Right ventricle myocardium inferior (tissue), 1 donor: ENCODE measurements around the gene TMTC2. TPM values are rescaled to one million over a fixed set of nuclear protein-coding genes. Genes with fewer than 3 reads are reported as not detected.

ENCODE experiments used
- ATAC-seq: fragments of 200-7000 bp; cut with Tn5 transposase; one replicate; pipeline ENCODE4 v1.9.1; 2020; ENCODE audit warnings: mild to moderate bottlenecking, moderate library complexity
- DNase-seq: peaks from one replicate; pipeline ENCODE4 v3.0.0; 2021; ENCODE audit errors: missing footprints
- intact Hi-C: fragments of 100-400 bp; cut with DNase I; formaldehyde crosslinking; loops from one replicate; pipeline ENCODE4 v1.11.0; 2022
- total RNA-seq: library from RNA; stranded (reverse); fragmentation: NEBNext Ultra II Directional; extraction: Animal tissue kit (Norgen Biotek cat#: 25700); gene quantifications from one replicate; pipeline ENCODE4 v1.2.1, GENCODE V29; 2021
- donor health status: DM: no; HTN: yes; CAD: no; lungs with severe emphysema.

TMTC2 gene
- total RNA-seq, 1 donor from 2014 or later, result 4.4 TPM

DNA sequence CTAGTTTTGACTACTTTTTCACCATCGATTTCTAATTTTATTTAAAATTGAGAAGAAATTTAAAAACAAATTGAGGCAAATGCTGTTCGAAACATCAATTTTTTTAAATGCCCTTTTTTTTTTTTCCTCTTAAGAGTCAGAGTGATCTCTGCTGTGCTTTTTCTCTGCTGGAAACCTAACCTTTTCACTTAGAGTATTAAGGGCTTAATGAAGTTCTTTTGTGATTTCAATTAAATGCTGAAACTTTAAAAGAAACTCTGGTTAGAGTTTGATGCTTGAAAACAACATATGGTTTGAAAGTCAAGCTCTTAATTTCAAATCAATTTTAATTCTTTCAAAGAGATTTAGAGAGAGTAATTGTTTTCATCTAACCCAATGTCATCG, 171.8 kb downstream of the TMTC2 start:
- intact Hi-C loops, result no loop called here
- DNase-seq (no peak), ATAC-seq (no peak)

DNA sequence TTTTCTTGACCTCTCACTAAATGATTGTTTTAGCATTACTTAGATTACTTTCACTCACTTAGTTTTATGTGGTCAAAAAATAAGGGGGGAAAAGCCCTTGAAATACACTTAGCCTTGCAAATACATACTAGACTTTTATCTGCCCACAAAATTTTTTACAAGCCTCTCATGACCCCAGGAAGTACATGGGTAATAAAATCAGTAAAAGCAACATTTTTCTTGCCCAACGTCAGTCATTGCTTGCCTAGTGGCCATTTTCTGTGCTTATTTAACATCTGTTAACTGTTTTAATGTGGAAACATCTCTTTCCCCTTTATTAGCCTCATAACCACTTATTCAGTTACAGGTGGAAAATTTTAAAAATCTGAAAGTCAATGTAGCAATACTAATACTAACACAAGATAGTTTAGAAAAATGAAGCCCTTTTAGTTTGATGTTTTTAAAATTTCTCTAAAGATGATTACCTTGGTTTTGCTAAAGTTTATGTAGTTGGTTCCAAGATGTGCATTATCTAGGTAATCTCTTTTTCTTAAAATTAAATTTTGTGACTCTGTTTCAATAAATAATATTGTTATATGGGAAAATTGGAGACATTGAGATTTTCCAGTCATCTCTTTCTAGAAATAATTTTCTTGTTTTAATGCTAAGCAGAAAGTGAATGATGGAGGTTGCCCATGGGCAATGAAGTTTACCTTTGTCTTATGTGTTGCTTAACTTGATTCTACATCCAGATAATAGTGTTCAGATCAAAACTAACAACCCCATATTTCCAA, 175.5 kb downstream of the TMTC2 start:
- ATAC-seq (no peak), DNase-seq (no peak)
- intact Hi-C loops, result no loop called here

- no peak for ATAC-seq
- intact Hi-C loops, result no loop called here
Observed at GRCh38 chr12:82862876-82863649, 176.4 kb downstream of the TMTC2 start.

DNA sequence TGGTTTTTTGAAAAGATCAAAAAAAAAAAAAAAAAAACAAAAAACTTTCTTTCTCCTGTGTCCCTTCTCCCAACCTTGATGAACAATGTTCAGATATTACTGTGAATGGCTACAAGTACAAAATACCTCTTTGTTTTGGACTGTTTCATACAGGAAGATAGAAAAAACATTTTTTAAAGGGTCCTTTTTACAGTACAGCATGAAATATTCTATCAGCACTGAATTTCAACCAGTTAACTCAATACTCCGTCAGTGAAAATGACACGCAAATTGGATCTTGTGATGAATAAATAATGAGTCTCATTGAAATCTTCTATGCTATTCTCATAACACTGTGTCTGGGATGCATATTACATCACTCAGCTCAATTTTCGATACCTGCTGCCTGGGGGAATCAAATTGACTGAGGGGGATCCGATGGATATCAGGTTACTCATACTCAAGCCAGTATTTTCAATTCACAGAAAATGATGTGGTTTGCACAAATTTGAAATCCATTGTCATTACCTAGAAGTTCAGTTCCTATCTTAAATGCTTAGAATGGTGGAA, 179.6 kb downstream of the TMTC2 start:
- intact Hi-C loops, result no loop called here
- ATAC-seq (no peak), DNase-seq (no peak)

More at GRCh38 chr12:82862876-82863649, 176.4 kb downstream of the TMTC2 start:
- no peak for DNase-seq

DNA sequence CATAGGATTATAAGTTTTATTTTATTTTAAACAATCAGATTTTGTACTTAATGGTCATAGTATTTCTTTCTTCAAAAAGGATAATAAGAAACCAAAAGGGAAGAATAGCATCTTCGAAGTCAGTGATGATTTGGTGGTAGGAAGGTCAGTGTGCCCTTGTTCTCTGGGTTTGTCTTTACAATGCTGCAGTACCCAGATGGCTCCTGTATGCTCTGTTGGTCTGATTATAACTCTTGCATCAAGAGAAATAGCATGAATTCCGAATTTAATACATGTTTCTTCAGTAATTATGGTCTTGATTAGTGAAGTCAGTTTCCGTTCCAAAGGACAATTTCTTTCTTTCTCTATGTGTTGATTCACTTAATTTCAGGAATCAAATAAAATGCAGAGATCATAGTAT, 180.2 kb downstream of the TMTC2 start:
- DNase-seq, result no peak
- ATAC-seq, result no peak
- intact Hi-C loops, result no loop called here

- no peak for ATAC-seq
- intact Hi-C loops, result no loop called here
- DNase-seq, result no peak
Observed at GRCh38 chr12:82867762-82868500, 181.2 kb downstream of the TMTC2 start.

GRCh38 chr12:82870771-82871377, 184.2 kb downstream of the TMTC2 start:
- ATAC-seq (no peak), DNase-seq (no peak)
- intact Hi-C loops, result no loop called here

DNA sequence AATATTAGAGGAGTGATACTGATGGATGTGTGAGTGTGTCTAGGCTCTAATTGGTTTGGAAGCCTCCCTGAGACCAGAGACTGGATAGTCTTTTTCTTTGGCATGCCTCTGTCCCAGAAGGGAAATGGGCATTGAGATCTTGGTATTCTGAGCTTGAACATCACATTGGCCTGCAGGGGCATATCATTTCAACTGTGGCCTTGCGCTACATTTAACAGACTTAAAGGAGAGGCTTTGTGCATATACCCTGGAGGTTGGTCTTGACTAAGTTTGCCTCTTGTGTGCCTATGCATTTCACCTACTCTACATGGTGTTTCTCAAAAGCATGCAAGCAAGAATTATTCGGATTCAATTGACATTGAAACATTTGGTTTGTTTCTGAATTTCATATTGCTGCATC, 185.4 kb downstream of the TMTC2 start:
- no peak for ATAC-seq
- intact Hi-C loops, result no loop called here

DNA sequence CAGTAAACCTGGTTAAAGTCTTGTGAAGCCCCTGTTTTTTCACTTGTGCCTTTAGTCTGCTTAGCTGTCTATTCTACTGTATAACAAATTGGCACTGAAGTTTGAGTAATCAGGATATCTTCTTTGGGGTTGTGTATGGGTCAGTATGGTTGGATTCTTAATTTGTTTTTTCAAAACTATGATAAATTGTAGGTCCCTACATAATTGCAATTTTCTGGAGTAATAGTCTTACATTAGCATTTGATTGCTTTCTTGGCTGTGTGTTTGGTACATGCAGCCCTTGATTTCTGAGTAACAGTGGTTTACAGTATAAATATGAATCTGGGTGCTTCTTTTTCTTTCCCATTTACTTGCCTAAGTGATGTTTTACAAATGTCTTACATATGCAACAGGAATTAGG, 186.6 kb downstream of the TMTC2 start:
- ATAC-seq (no peak), DNase-seq (no peak)
- intact Hi-C loops, result no loop called here

More for the DNA sequence above, 185.4 kb downstream of the TMTC2 start:
- DNase-seq, result no peak

DNA sequence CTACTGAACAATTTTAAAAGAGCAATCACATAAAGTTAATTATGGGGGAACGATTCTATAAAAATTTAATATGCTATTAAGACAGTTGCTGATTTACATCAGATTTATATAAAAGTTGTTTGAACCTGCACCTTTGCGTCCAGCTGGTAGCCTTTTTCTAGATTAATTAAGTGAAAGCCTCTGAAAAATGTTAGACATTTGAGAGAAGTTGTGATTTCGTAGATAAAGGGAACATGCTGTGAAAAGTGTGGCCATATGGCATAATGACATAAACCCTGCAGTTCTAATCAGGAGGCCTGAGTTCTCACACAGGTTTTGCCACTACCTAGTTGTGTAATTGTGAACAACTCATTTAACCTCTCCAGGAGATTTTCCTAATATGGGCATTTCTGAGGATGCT, 187.2 kb downstream of the TMTC2 start:
- DNase-seq (no peak), ATAC-seq (no peak)
- intact Hi-C loops, result no loop called here

DNA sequence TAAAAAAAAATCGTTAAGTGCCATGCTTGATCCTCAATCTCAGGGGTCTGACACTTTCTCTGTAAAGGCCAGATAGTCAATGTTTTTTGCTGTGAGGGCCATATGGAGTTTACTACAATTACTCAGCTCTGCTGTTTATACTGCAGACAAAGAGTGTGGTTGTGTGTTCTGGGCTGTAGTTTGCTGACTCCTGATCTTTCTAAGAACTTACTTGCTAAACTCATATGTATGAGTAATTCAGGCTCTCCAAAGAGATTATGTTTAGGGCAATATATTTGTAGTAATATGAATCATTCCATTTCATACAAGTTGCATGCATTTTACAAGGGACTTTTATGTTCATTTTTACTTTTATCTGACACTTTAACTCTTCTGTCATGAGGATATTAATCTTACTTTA, 188.2 kb downstream of the TMTC2 start:
- ATAC-seq (no peak), DNase-seq (no peak)
- intact Hi-C loops, result no loop called here

DNA sequence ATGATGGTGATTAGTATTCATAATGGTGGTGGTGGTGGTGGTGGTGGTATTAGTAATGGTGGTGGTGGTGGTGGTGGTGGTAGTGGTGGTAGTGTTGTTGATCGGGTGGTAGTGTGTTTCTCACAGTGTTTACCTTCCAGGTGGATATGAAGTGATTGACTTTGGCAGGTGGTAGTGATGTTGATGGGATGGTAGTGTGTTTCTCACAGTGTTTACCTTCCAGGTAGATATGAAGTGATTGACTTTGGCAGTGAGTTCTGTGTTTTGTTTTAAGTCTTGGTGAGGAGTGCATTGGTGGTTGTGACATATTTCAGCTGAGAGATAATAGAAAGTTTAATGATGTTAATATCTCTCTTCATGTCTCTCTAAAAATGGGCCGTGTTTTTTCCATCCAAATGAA, 189.4 kb downstream of the TMTC2 start:
- ATAC-seq, result no peak

GRCh38 chr12:82877963-82878362, 191.3 kb downstream of the TMTC2 start:
- intact Hi-C loops, result no loop called here
- ATAC-seq (no peak), DNase-seq (no peak)

More for the DNA sequence above, 189.4 kb downstream of the TMTC2 start:
- intact Hi-C loops, result no loop called here
- no peak for DNase-seq

- no peak for ATAC-seq
- intact Hi-C loops, result no loop called here
- no peak for DNase-seq
Observed at GRCh38 chr12:82880442-82880901, 193.8 kb downstream of the TMTC2 start.

- intact Hi-C loops, result no loop called here
- DNase-seq (no peak), ATAC-seq (no peak)
Observed at GRCh38 chr12:82883394-82884355, 197.0 kb downstream of the TMTC2 start.

GRCh38 chr12:82886671-82887340, 200.1 kb downstream of the TMTC2 start:
- ATAC-seq (no peak), DNase-seq (no peak)
- intact Hi-C loops, result no loop called here

GRCh38 chr12:82893896-82894295, 207.2 kb downstream of the TMTC2 start:
- ATAC-seq (no peak), DNase-seq (no peak)
- intact Hi-C loops, result no loop called here
